ENCODE measurements around the gene C6orf89.

The C6orf89 gene

GRCh38 chr6:36853325-36853724 lies 32.4 kb upstream of the C6orf89 start:
- DNase-seq, result peak; percentile 99

GRCh38 chr6:36855750-36856149 lies 30.0 kb upstream of the C6orf89 start:
- no peak for DNase-seq

GRCh38 chr6:36856277-36856676 lies 29.5 kb upstream of the C6orf89 start:
- DNase-seq, result no peak

GRCh38 chr6:36857325-36857724 lies 28.4 kb upstream of the C6orf89 start:
- no peak for DNase-seq

GRCh38 chr6:36858407-36858981 lies 27.3 kb upstream of the C6orf89 start:
- no peak for DNase-seq

GRCh38 chr6:36860126-36860525 lies 25.6 kb upstream of the C6orf89 start:
- DNase-seq, result no peak

GRCh38 chr6:36862164-36862847 lies 23.4 kb upstream of the C6orf89 start:
- no peak for DNase-seq

GRCh38 chr6:36862848-36863382 lies 22.8 kb upstream of the C6orf89 start:
- no peak for DNase-seq

GRCh38 chr6:36863670-36864540 lies 21.8 kb upstream of the C6orf89 start:
- DNase-seq, result no peak

GRCh38 chr6:36865835-36866234 lies 19.9 kb upstream of the C6orf89 start:
- no peak for DNase-seq

GRCh38 chr6:36867471-36868224 lies 18.1 kb upstream of the C6orf89 start:
- DNase-seq, result no peak

- DNase-seq, result no peak
These were observed 14.1 kb upstream of the C6orf89 start for GRCh38 chr6:36871686-36872085.

GRCh38 chr6:36873115-36873514 lies 12.6 kb upstream of the C6orf89 start:
- peak in 1 of 2 experiments; percentile 24 for DNase-seq

GRCh38 chr6:36873612-36874442 lies 11.9 kb upstream of the C6orf89 start:
- peak; percentile 43 to 48 for DNase-seq

GRCh38 chr6:36874443-36875249 lies 11.1 kb upstream of the C6orf89 start, which contains the start of gene PPIL1:
Gene PPIL1, minus strand, starts transcription at chr6:36874803. Its CDS starts 31 bp downstream, at chr6:36874772.
- DNase-seq, result peak; percentile 97 to 98

- no peak for DNase-seq
These were observed 10.5 kb upstream of the C6orf89 start for GRCh38 chr6:36875250-36875633.

GRCh38 chr6:36884610-36885009 lies 1.1 kb upstream of the C6orf89 start:
- no peak for DNase-seq

- no peak for DNase-seq
These were observed 1.3 kb downstream of the C6orf89 start for GRCh38 chr6:36886950-36887618.

GRCh38 chr6:36888115-36888643 lies 2.4 kb downstream of the C6orf89 start:
- no peak for DNase-seq

Measured in AML-193 (cell line).